Body of pancreas (tissue), 4 donors: Measurements from ENCODE around the gene FLRT1.

Experiments
- CTCF ChIP-seq, 7 experiments: fragments of 450-650 bp in 4 of 7; fragments of 200-600 bp in 3 of 7; sonication (generic) in 3 of 7; IDR thresholded peaks; one replicate each; pipeline ENCODE4 v1.5.1; 2016 to 2019; ENCODE audit warnings: antibody characterized with exemption in 7 of 7
- POLR2A ChIP-seq, 3 donors: fragments of 450-650 bp; IDR thresholded peaks; one replicate each; pipeline ENCODE4 v1.6.1; 2016; ENCODE audit warnings: antibody characterized with exemption in 3 of 3, mild to moderate bottlenecking in 2 of 3

- TF ChIP-seq CTCF (IDR thresholded peaks at IDR 0.05) (no peak), POLR2A (IDR thresholded peaks at IDR 0.05) (no peak)
These were observed 7.8 kb downstream of the FLRT1 start for GRCh38 chr11:64043545-64043944.
